Activated gamma-delta T cell (primary cell): Measurements from ENCODE around the gene ZKSCAN1.

Experiments used
- DNase-seq: peaks from one replicate; lab custom pipeline; 2025; lab: John Stamatoyannopoulos, UW

Gene ZKSCAN1

GRCh38 chr7:100081535-100082102, 66.2 kb downstream of the ZKSCAN1 start, which contains the start of gene ZNF3:
Gene ZNF3, minus strand, starts transcription at chr7:100081723. Its CDS starts 4,366 bp downstream, at chr7:100077357.
- peak; percentile 93 for DNase-seq

GRCh38 chr7:100082978-100083377, 67.6 kb downstream of the ZKSCAN1 start:
- DNase-seq: no peak

GRCh38 chr7:100085515-100085914, 70.1 kb downstream of the ZKSCAN1 start:
- DNase-seq: no peak

- DNase-seq: no peak
These were observed 71.8 kb downstream of the ZKSCAN1 start for GRCh38 chr7:100087055-100087750.

- DNase-seq: no peak
These were observed 72.8 kb downstream of the ZKSCAN1 start for GRCh38 chr7:100088095-100088620.

GRCh38 chr7:100088621-100089457, 73.4 kb downstream of the ZKSCAN1 start, which contains the start of gene COPS6:
Gene COPS6, plus strand, starts transcription at chr7:100088969. Its CDS starts 22 bp downstream, at chr7:100088991.
- peak; percentile 82 for DNase-seq

GRCh38 chr7:100089458-100090196, 74.2 kb downstream of the ZKSCAN1 start:
- no peak for DNase-seq

- DNase-seq: no peak
These were observed 75.4 kb downstream of the ZKSCAN1 start for GRCh38 chr7:100090527-100091410.
